ENCODE data around the gene EID1. TPM values are rescaled to one million over a fixed set of nuclear protein-coding genes. Genes with fewer than 3 reads are reported as not detected.

The EID1 gene
- total RNA-seq, 1 donor from 2014 or later: 165 TPM

DNA sequence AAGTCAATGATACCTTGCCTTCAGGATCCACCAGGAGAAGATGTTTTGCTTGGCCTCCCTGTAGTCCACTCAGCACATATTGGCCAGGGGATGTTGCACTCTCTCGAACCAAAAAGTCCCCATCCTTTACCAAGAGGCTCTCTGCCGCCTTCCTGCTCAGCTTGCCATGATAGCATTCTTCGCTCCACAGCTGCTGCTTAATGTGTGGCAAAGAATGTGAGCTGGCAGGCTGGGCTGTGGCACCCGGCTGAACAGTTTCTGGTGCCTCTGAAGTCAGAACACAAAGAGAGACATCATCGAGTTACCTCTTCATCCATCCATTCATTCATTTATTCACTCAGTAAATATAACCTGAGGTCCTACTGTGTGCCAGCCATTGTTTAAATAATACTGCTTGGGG, 43.2 kb upstream of the EID1 start:
- FAIRE-seq (no peak), DNase-seq (ENCODE audit: low read depth) (no peak)
- no peaks in the 10 kb centered on the region for H3K27me3 Mint-ChIP-seq (ENCODE audit: low read depth, unreplicated experiment)
- Histone ChIP-seq H2AFZ (ENCODE audit: low read depth, low read length) (no peak overlapping the region), H3K27ac (ENCODE audit: low read depth, low read length) (no peak overlapping the region), H3K27me3 (ENCODE audit: insufficient read depth, low read length) (no peaks in the 10 kb centered on the region), H3K4me2 (ENCODE audit: low read length) (no peak overlapping the region), H3K9ac (ENCODE audit: low read length) (no peak overlapping the region), H3K79me2 (ENCODE audit: insufficient read depth, low read length) (no peaks in the 10 kb centered on the region), H3K9me3 (ENCODE audit: insufficient read depth, low read depth, low read length) (no peaks in the 10 kb centered on the region), H4K20me1 (ENCODE audit: insufficient read depth, low read length) (no peaks in the 10 kb centered on the region), H3K4me1 (ENCODE audit: insufficient read depth, low read length) (no peaks in the 10 kb centered on the region), H3K36me3 (ENCODE audit: insufficient read depth, low read length) (no peaks in the 10 kb centered on the region), H3K4me3 (ENCODE audit: insufficient read depth, low read depth, low read length) (no peak overlapping the region)
- no peak overlapping the region for H3K4me3 Mint-ChIP-seq (ENCODE audit: unreplicated experiment)
- H3K9me3 Mint-ChIP-seq (ENCODE audit: unreplicated experiment): peaks cover 15% of the 10 kb centered on the region
- TF ChIP-seq EZH2 (IDR thresholded peaks at IDR 0.05; ENCODE audit: insufficient read depth, low read length): no peak
- TF ChIP-seq, protein P1, sequence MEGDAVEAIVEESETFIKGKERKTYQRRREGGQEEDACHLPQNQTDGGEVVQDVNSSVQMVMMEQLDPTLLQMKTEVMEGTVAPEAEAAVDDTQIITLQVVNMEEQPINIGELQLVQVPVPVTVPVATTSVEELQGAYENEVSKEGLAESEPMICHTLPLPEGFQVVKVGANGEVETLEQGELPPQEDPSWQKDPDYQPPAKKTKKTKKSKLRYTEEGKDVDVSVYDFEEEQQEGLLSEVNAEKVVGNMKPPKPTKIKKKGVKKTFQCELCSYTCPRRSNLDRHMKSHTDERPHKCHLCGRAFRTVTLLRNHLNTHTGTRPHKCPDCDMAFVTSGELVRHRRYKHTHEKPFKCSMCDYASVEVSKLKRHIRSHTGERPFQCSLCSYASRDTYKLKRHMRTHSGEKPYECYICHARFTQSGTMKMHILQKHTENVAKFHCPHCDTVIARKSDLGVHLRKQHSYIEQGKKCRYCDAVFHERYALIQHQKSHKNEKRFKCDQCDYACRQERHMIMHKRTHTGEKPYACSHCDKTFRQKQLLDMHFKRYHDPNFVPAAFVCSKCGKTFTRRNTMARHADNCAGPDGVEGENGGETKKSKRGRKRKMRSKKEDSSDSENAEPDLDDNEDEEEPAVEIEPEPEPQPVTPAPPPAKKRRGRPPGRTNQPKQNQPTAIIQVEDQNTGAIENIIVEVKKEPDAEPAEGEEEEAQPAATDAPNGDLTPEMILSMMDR (IDR thresholded peaks at IDR 0.05; ENCODE audit: insufficient read depth, low read depth, low read length): no peak
- H3K4me1 Mint-ChIP-seq (ENCODE audit: low read depth, unreplicated experiment): no peaks in the 10 kb centered on the region
- no peak overlapping the region for H3K27ac Mint-ChIP-seq (ENCODE audit: unreplicated experiment)
- H3K36me3 Mint-ChIP-seq (ENCODE audit: low read depth, unreplicated experiment): peaks cover 18% of the 10 kb centered on the region

DNA sequence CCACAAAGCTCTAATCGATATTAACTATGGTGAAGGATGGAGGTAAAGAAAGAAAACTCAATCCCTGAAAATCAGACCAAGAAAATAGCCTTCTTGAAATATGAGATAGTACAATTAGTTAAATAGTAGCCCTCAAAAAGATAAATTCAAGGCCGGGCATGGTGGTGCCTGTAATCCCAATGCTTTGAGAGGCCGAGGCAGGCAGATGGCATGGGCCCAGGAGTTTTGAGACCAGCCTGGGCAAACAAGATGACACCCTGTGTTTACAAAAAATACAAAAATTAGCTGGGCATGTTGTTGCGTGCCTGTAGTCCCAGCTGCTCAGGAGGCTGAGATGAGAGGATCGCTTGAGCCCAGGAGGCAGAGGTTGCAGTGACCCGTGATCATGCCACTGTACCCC, 35.4 kb upstream of the EID1 start:
- FAIRE-seq (no peak), DNase-seq (ENCODE audit: low read depth) (no peak)
- H3K27ac ChIP-seq (ENCODE audit: low read depth, low read length): no peak overlapping the region
- no peak overlapping the region for H3K4me3 Mint-ChIP-seq (ENCODE audit: unreplicated experiment)
- H3K27me3 Mint-ChIP-seq (ENCODE audit: low read depth, unreplicated experiment): no peaks in the 10 kb centered on the region
- no peaks in the 10 kb centered on the region for H3K4me1 Mint-ChIP-seq (ENCODE audit: low read depth, unreplicated experiment)
- H4K20me1 ChIP-seq (ENCODE audit: insufficient read depth, low read length): no peaks in the 10 kb centered on the region
- H3K36me3 Mint-ChIP-seq (ENCODE audit: low read depth, unreplicated experiment): peaks cover 2% of the 10 kb centered on the region
- H3K9me3 ChIP-seq (ENCODE audit: insufficient read depth, low read depth, low read length): no peaks in the 10 kb centered on the region
- no peaks in the 10 kb centered on the region for H3K36me3 ChIP-seq (ENCODE audit: insufficient read depth, low read length)
- no peaks in the 10 kb centered on the region for H3K79me2 ChIP-seq (ENCODE audit: insufficient read depth, low read length)
- no peak for TF ChIP-seq EZH2 (IDR thresholded peaks at IDR 0.05; ENCODE audit: insufficient read depth, low read length)
- TF ChIP-seq, protein P1 (IDR thresholded peaks at IDR 0.05; ENCODE audit: insufficient read depth, low read depth, low read length): no peak
- H3K4me2 ChIP-seq (ENCODE audit: low read length): no peak overlapping the region
- no peaks in the 10 kb centered on the region for H3K27me3 ChIP-seq (ENCODE audit: insufficient read depth, low read length)
- H3K4me1 ChIP-seq (ENCODE audit: insufficient read depth, low read length): no peaks in the 10 kb centered on the region
- H2AFZ ChIP-seq (ENCODE audit: low read depth, low read length): no peak overlapping the region
- no peak overlapping the region for H3K9ac ChIP-seq (ENCODE audit: low read length)
- H3K9me3 Mint-ChIP-seq (ENCODE audit: unreplicated experiment): peaks cover 2% of the 10 kb centered on the region
- H3K27ac Mint-ChIP-seq (ENCODE audit: unreplicated experiment): no peak overlapping the region
- H3K4me3 ChIP-seq (ENCODE audit: insufficient read depth, low read depth, low read length): no peak overlapping the region

GRCh38 chr15:48845123-48845522, 32.8 kb upstream of the EID1 start:
- Mint-ChIP-seq H3K4me1 (ENCODE audit: low read depth, unreplicated experiment) (no peaks in the 10 kb centered on the region), H3K36me3 (ENCODE audit: low read depth, unreplicated experiment) (no peaks in the 10 kb centered on the region), H3K9me3 (ENCODE audit: unreplicated experiment) (peaks cover 2% of the 10 kb centered on the region)

More at GRCh38 chr15:48845123-48845522, 32.8 kb upstream of the EID1 start:
- H3K4me1 ChIP-seq (ENCODE audit: insufficient read depth, low read length): no peaks in the 10 kb centered on the region
- H3K27me3 ChIP-seq (ENCODE audit: insufficient read depth, low read length): no peaks in the 10 kb centered on the region
- H3K9ac ChIP-seq (ENCODE audit: low read length): no peak overlapping the region
- no peak overlapping the region for H2AFZ ChIP-seq (ENCODE audit: low read depth, low read length)
- Mint-ChIP-seq H3K27ac (ENCODE audit: unreplicated experiment) (no peak overlapping the region), H3K4me3 (ENCODE audit: unreplicated experiment) (no peak overlapping the region), H3K27me3 (ENCODE audit: low read depth, unreplicated experiment) (no peaks in the 10 kb centered on the region)
- no peaks in the 10 kb centered on the region for H3K36me3 ChIP-seq (ENCODE audit: insufficient read depth, low read length)
- DNase-seq (ENCODE audit: low read depth) (no peak), FAIRE-seq (no peak)
- H3K4me2 ChIP-seq (ENCODE audit: low read length): no peak overlapping the region
- no peak overlapping the region for H3K27ac ChIP-seq (ENCODE audit: low read depth, low read length)
- H3K79me2 ChIP-seq (ENCODE audit: insufficient read depth, low read length): no peaks in the 10 kb centered on the region
- no peaks in the 10 kb centered on the region for H4K20me1 ChIP-seq (ENCODE audit: insufficient read depth, low read length)
- H3K4me3 ChIP-seq (ENCODE audit: insufficient read depth, low read depth, low read length): no peak overlapping the region
- TF ChIP-seq, protein P1 (IDR thresholded peaks at IDR 0.05; ENCODE audit: insufficient read depth, low read depth, low read length): no peak
- no peak for TF ChIP-seq EZH2 (IDR thresholded peaks at IDR 0.05; ENCODE audit: insufficient read depth, low read length)
- H3K9me3 ChIP-seq (ENCODE audit: insufficient read depth, low read depth, low read length): no peaks in the 10 kb centered on the region
